ENCODE results near the gene OXTR. TPM values are rescaled to one million over a fixed set of nuclear protein-coding genes. Genes with fewer than 3 reads are reported as not detected.

OXTR gene
- total RNA-seq, 1 donor from 2014 or later, result 2.0 TPM

GRCh38 chr3:8768364-8769087 is 887 bp downstream of the OXTR start:
- peaks cover 41% of the 10 kb centered on the region for H3K27me3 Mint-ChIP-seq
- POLR2A ChIA-PET, result no interaction called here
- intact Hi-C loops (cut with micrococcal nuclease), result loop anchor here (1.0 kb wide), 2 partner anchors 110 to 534 kb away; no protein-coding TSS in a partner anchor
- peaks cover 21% of the 10 kb centered on the region for H3K4me1 Mint-ChIP-seq
- no peak for TF ChIP-seq CTCF (IDR thresholded peaks at IDR 0.05)
- no peaks in the 10 kb centered on the region for H3K36me3 Mint-ChIP-seq (ENCODE audit: low read depth)
- no peak for DNase-seq
- peak; percentile 26 for ATAC-seq (ENCODE audit: low read depth)
- CTCF ChIA-PET, result interaction anchor here (1.5 kb wide), 1 partner anchor 17 kb away, joined by 4 read pairs; no protein-coding TSS in a partner anchor
- no peak overlapping the region for H3K27ac Mint-ChIP-seq
- H3K4me3 Mint-ChIP-seq, result peak overlapping the region; percentile 79
- no peaks in the 10 kb centered on the region for H3K9me3 Mint-ChIP-seq

GRCh38 chr3:8767667-8768363 is 1.6 kb downstream of the OXTR start:
- no peak for TF ChIP-seq CTCF (IDR thresholded peaks at IDR 0.05)
- Mint-ChIP-seq H3K27ac (no peak overlapping the region), H3K27me3 (peaks cover 41% of the 10 kb centered on the region), H3K9me3 (no peaks in the 10 kb centered on the region), H3K4me1 (peaks cover 21% of the 10 kb centered on the region), H3K36me3 (ENCODE audit: low read depth) (no peaks in the 10 kb centered on the region), H3K4me3 (peak overlapping the region; percentile 79)
- intact Hi-C loops (cut with micrococcal nuclease), result loop anchor here (1.0 kb wide), 1 partner anchor 105 kb away; no protein-coding TSS in a partner anchor
- CTCF ChIA-PET, result no interaction called here
- POLR2A ChIA-PET, result no interaction called here
- DNase-seq, result peak; percentile 25
- peak; percentile 41 for ATAC-seq (ENCODE audit: low read depth)

GRCh38 chr3:8767256-8767666 is 2.2 kb downstream of the OXTR start:
- Mint-ChIP-seq H3K27ac (no peak overlapping the region), H3K36me3 (ENCODE audit: low read depth) (no peaks in the 10 kb centered on the region), H3K4me1 (peaks cover 21% of the 10 kb centered on the region), H3K9me3 (no peaks in the 10 kb centered on the region), H3K27me3 (peaks cover 41% of the 10 kb centered on the region), H3K4me3 (peak overlapping the region; percentile 50)
- POLR2A ChIA-PET, result no interaction called here
- DNase-seq (no peak), ATAC-seq (ENCODE audit: low read depth) (no peak)
- intact Hi-C loops (cut with micrococcal nuclease), result loop anchor here (1.0 kb wide), 1 partner anchor 104 kb away; no protein-coding TSS in a partner anchor
- CTCF ChIA-PET, result no interaction called here
- TF ChIP-seq CTCF (IDR thresholded peaks at IDR 0.05), result no peak

GRCh38 chr3:8766148-8766547 is 3.3 kb downstream of the OXTR start:
- Mint-ChIP-seq H3K4me1 (peaks cover 21% of the 10 kb centered on the region), H3K27ac (no peak overlapping the region), H3K9me3 (no peaks in the 10 kb centered on the region), H3K36me3 (ENCODE audit: low read depth) (no peaks in the 10 kb centered on the region), H3K27me3 (peaks cover 32% of the 10 kb centered on the region), H3K4me3 (no peak overlapping the region)
- ChIA-PET CTCF (no interaction called here), POLR2A (no interaction called here)
- intact Hi-C loops (cut with micrococcal nuclease), result no loop called here
- ATAC-seq (ENCODE audit: low read depth) (no peak), DNase-seq (no peak)
- no peak for TF ChIP-seq CTCF (IDR thresholded peaks at IDR 0.05)

- Mint-ChIP-seq H3K4me1 (peaks cover 21% of the 10 kb centered on the region), H3K4me3 (no peak overlapping the region), H3K36me3 (ENCODE audit: low read depth) (no peaks in the 10 kb centered on the region), H3K9me3 (no peaks in the 10 kb centered on the region), H3K27ac (no peak overlapping the region), H3K27me3 (peaks cover 28% of the 10 kb centered on the region)
- DNase-seq (no peak), ATAC-seq (ENCODE audit: low read depth) (no peak)
- intact Hi-C loops (cut with micrococcal nuclease), result no loop called here
- ChIA-PET POLR2A (no interaction called here), CTCF (no interaction called here)
- TF ChIP-seq CTCF (IDR thresholded peaks at IDR 0.05), result no peak
Observed at GRCh38 chr3:8765528-8765927, 3.9 kb downstream of the OXTR start.

All from activated B cell treated with CpG ODN at 0.5 μM for 24 hours (primary cell).